HepG2 (cell line): ENCODE data around the gene RNF113A. TPM values are rescaled to one million over a fixed set of nuclear protein-coding genes. Genes with fewer than 3 reads are reported as not detected.

Experiments
- ATAC-seq: fragments of 200-7000 bp; cut with Tn5 transposase; 3 replicates; pipeline ENCODE4 v1.9.1; 2020; ENCODE audit warnings: mild to moderate bottlenecking, moderate library complexity
- BruUV-seq: library from RNA; stranded (reverse); fragments of 400-500 nt; replicated peaks from 2 replicates; lab custom pipeline; 2021; lab: Mats Ljungman, UMichigan
- CTCF ChIA-PET: fragments of 300-600 bp; formaldehyde crosslinking; extraction: SDS; loops from one replicate; lab custom pipeline; 2021; ENCODE audit warnings: low total read pairs, inconsistent platforms, low intra/inter-chr PET ratio; lab: Yijun Ruan, JAX
- POLR2A ChIA-PET: fragments of 350-600 bp; sonication (Branson Sonifier 250); formaldehyde crosslinking; loops from one replicate; lab custom pipeline; 2020; ENCODE audit warnings: antibody characterized with exemption, inconsistent platforms; lab: Yijun Ruan, JAX
- DNase-seq: peaks from one replicate; pipeline ENCODE4 v3.0.0-alpha.2; 2015; ENCODE audit warnings: low spot score
- FAIRE-seq: peaks from 3 replicates; lab custom pipeline; 2011; peaks lifted over from hg19 to GRCh38; lab: Jason Lieb, UNC
- H2AFZ ChIP-seq: one replicate; pipeline ENCODE4 v1.6.1; 2011; ENCODE audit warnings: low read length, inconsistent platforms
- H3K27ac ChIP-seq: fragments of 300-600 bp; 3 replicates; pipeline ENCODE4 v1.8.0; 2011; ENCODE audit warnings: mixed run types, mild to moderate bottlenecking, mixed read lengths, low read length, inconsistent platforms; ENCODE audit not compliant: insufficient read depth; ENCODE audit errors: extremely low read length
- H3K27me3 ChIP-seq, 2 experiments: fragments of 200-600 bp in 1 of 2; 2 replicates in 1 of 2; 3 replicates in 1 of 2; pipeline versions ENCODE4 v1.6.0 to v1.8.0; 2011; ENCODE audit warnings: low read length in 2 of 2, mild to moderate bottlenecking in 2 of 2, moderate library complexity in 2 of 2, inconsistent platforms in 1 of 2; ENCODE audit not compliant: insufficient read depth in 2 of 2, control insufficient read depth in 1 of 2
- H3K36me3 ChIP-seq, 2 experiments: fragments of 200-600 bp in 1 of 2; replicated peaks in 1 of 2; 2 replicates in 1 of 2; 3 replicates in 1 of 2; pipeline versions ENCODE4 v1.5.1 to v1.8.0; 2011; ENCODE audit warnings: low read length in 2 of 2, inconsistent platforms in 1 of 2; ENCODE audit not compliant: insufficient read depth in 2 of 2, control insufficient read depth in 1 of 2
- H3K4me1 ChIP-seq: 2 replicates; pipeline ENCODE4 v1.5.1; 2012; ENCODE audit warnings: low read length, inconsistent platforms; ENCODE audit not compliant: insufficient read depth
- H3K4me2 ChIP-seq: 2 replicates; pipeline ENCODE4 v1.6.0; 2011; ENCODE audit warnings: low read depth, low read length, inconsistent platforms
- H3K4me3 ChIP-seq, 3 experiments: fragments of 200-600 bp in 1 of 3; sonication (generic), shearing (Covaris generic) in 1 of 3; replicated peaks in 1 of 3; 2 replicates each; pipeline ENCODE4 v1.5.1; 2011 to 2016; ENCODE audit warnings: low read length in 3 of 3, inconsistent platforms in 2 of 3, low read depth in 2 of 3, mild to moderate bottlenecking in 2 of 3, control low read depth in 1 of 3, mixed read lengths in 1 of 3; ENCODE audit not compliant: insufficient read depth in 1 of 3
- H3K79me2 ChIP-seq: one replicate; pipeline ENCODE4 v1.6.1; 2011; ENCODE audit warnings: low read length, inconsistent platforms; ENCODE audit not compliant: insufficient read depth
- H3K9ac ChIP-seq: 2 replicates; pipeline ENCODE4 v1.6.0; 2011; ENCODE audit warnings: mild to moderate bottlenecking, low read depth, low read length, inconsistent platforms; ENCODE audit not compliant: insufficient read depth
- H3K9me3 ChIP-seq: 2 replicates; pipeline ENCODE4 v1.5.1; 2012; ENCODE audit warnings: mild to moderate bottlenecking, low read length
- H4K20me1 ChIP-seq: 2 replicates; pipeline ENCODE4 v1.6.0; 2011; ENCODE audit warnings: inconsistent platforms, mild to moderate bottlenecking, low read length, moderate library complexity; ENCODE audit not compliant: insufficient read depth
- BCL6 ChIP-seq: IDR thresholded peaks from 2 replicates; pipeline ENCODE4 v1.6.1; 2016; ENCODE audit warnings: missing genetic modification reagents, missing compliant biosample characterization
- CEBPB ChIP-seq: IDR thresholded peaks from 2 replicates; pipeline ENCODE4 v1.6.1; 2011; ENCODE audit warnings: low read depth, low read length, improper control_type of control experiment, borderline replicate concordance
- CEBPG ChIP-seq: IDR thresholded peaks from 2 replicates; pipeline ENCODE4 v1.6.1; 2016
- DBP ChIP-seq: sonication (generic); formaldehyde crosslinking; IDR thresholded peaks from 2 replicates; pipeline ENCODE4 v1.4.0; 2020; ENCODE audit warnings: missing genetic modification reagents; ENCODE audit errors: not compliant biosample characterization
- EZH2 ChIP-seq: conservative IDR thresholded peaks from 2 replicates; pipeline ENCODE4 v1.6.1; 2012; ENCODE audit warnings: mild to moderate bottlenecking, low read depth, low read length, moderate library complexity
- PRDM10 ChIP-seq: sonication (generic); formaldehyde crosslinking; IDR thresholded peaks from 2 replicates; pipeline ENCODE4 v1.4.0; 2020; ENCODE audit warnings: low read depth, missing genetic modification reagents
- PREB ChIP-seq: sonication (generic); formaldehyde crosslinking; IDR thresholded peaks from 2 replicates; pipeline ENCODE4 v1.4.0; 2020; ENCODE audit warnings: missing genetic modification reagents
- SP1 ChIP-seq, 2 experiments: fragments of 450-650 bp in 1 of 2; sonication (generic) in 1 of 2; formaldehyde crosslinking in 1 of 2; IDR thresholded peaks; 2 replicates each; pipeline versions ENCODE4 v1.4.0 to v1.6.1; 2016 to 2020; ENCODE audit warnings: missing genetic modification reagents in 1 of 2
- ZNF276 ChIP-seq: sonication (generic); formaldehyde crosslinking; IDR thresholded peaks from 2 replicates; pipeline ENCODE4 v1.4.0; 2020; ENCODE audit warnings: mild to moderate bottlenecking, low read depth, missing genetic modification reagents
- ZUFSP ChIP-seq: sonication (generic); formaldehyde crosslinking; IDR thresholded peaks from 2 replicates; pipeline ENCODE4 v1.9.0; 2021; ENCODE audit warnings: missing genetic modification reagents, mild to moderate bottlenecking, borderline replicate concordance
- WGBS: methylation state at CpG from one replicate; pipeline ENCODE4 v1.1.6; 2017; ENCODE audit warnings: low lambda C conversion rate; 5-methylcytosine and 5-hydroxymethylcytosine counted together
- in situ Hi-C: cut with HindIII; loops from 2 replicates; pipeline ENCODE4 v1.10.0; 2017; ENCODE audit warnings: low pct_unique_long_range_greater_than_20kb; ENCODE audit not compliant: extremely low pct_ligation_motif_present
- intact Hi-C: fragments of 100-400 bp; cut with micrococcal nuclease; formaldehyde crosslinking; loops from one replicate; pipeline ENCODE4 v1.10.0; 2022; ENCODE audit not compliant: unreplicated experiment
- polyA plus RNA-seq, 8 experiments: library from polyadenylated mRNA; depleted of rRNA in 3 of 8; stranded (reverse) in 7 of 8; unstranded in 1 of 8; fragments of >200 nt; fragmentation: Illumina TruSeq in 4 of 8; extraction: Trizol in 4 of 8; gene quantifications; 2 replicates each; pipeline versions ENCODE4 v1.2.1 to v1.2.3, GENCODE V29; 2011 to 2016; ENCODE audit warnings: low read depth in 4 of 8, missing spikeins in 1 of 8, mixed read lengths in 1 of 8; ENCODE audit not compliant: insufficient read depth in 1 of 8
- total RNA-seq, 5 experiments: library from RNA; depleted of rRNA; stranded (reverse); fragments of >200 nt; fragmentation: Illumina TruSeq; extraction: Trizol; gene quantifications; 2 replicates each; pipeline ENCODE4 v1.2.3, GENCODE V29; 2016; ENCODE audit warnings: low read depth in 1 of 5

Gene RNF113A
- total and polyA plus RNA-seq, 2 of the 13 experiments (the other 11 are each of a cell fraction or from before 2014, with no cell fraction given) = 14.0 to 15.4 TPM

- TF ChIP-seq PRDM10 (CRISPR knock-in tag) = no peak
- TF ChIP-seq ZUFSP (CRISPR knock-in tag) = no peak
- TF ChIP-seq SP1 (IDR thresholded peaks at IDR 0.05) = no peak
- TF ChIP-seq SP1 (CRISPR knock-in tag; IDR thresholded peaks at IDR 0.05) = no peak
Measured at GRCh38 chrX:119871599-119872395, at the start of gene RNF113A, which contains the start of gene NDUFA1 (continued).

- BruUV-seq = no TSS peak
- Histone ChIP-seq H3K27me3 (no peaks in the 10 kb centered on the region), H4K20me1 (no peaks in the 10 kb centered on the region), H3K4me3 (no peak overlapping the region), H2AFZ (no peak overlapping the region), H3K36me3 (no peaks in the 10 kb centered on the region), H3K27ac (no peak overlapping the region), H3K4me1 (no peaks in the 10 kb centered on the region), H3K79me2 (no peaks in the 10 kb centered on the region), H3K9ac (no peak overlapping the region), H3K9me3 (no peaks in the 10 kb centered on the region), H3K4me2 (no peak overlapping the region)
- ChIA-PET CTCF (no interaction called here), POLR2A (no interaction called here)
- ATAC-seq (no peak), FAIRE-seq (no peak), DNase-seq (no peak)
- 96% methylated on average over 5 of the region's 5 CpGs for WGBS
- in situ Hi-C loops (no loop called here), intact Hi-C loops (no loop called here)
- TF ChIP-seq EZH2 (no peak), CEBPG (CRISPR knock-in tag) (peak; percentile 50), ZNF276 (no peak), PREB (CRISPR knock-in tag) (no peak), DBP (CRISPR knock-in tag) (no peak), CEBPB (peak; percentile 82), BCL6 (CRISPR knock-in tag) (no peak)
Measured at GRCh38 chrX:119919835-119920585, 48.5 kb upstream of the RNF113A start.
